SK-N-SH treated with all-trans-retinoic acid at 6 μM for 48 hours (cell line): ENCODE results near the gene CD4.

ENCODE experiments used
- BACH2 ChIP-seq: fragments of 250-450 bp; sonication (Bioruptor Pico); IDR thresholded peaks from 2 replicates; pipeline ENCODE4 v1.9.0; 2021; ENCODE audit warnings: mild to moderate bottlenecking, borderline replicate concordance
- ZFP3 ChIP-seq: fragments of 250-450 bp; sonication (Bioruptor Pico); IDR thresholded peaks from 2 replicates; pipeline ENCODE4 v1.5.0; 2020; ENCODE audit warnings: mild to moderate bottlenecking, moderate library complexity
- ZFP30 ChIP-seq: fragments of 450-650 bp; formaldehyde crosslinking; IDR thresholded peaks from 2 replicates; pipeline ENCODE4 v1.5.0; 2022; ENCODE audit warnings: mild to moderate bottlenecking, moderate library complexity
- ZNF70 ChIP-seq: fragments of 450-650 bp; formaldehyde crosslinking; IDR thresholded peaks from 2 replicates; pipeline ENCODE4 v1.5.0; 2020; ENCODE audit warnings: mild to moderate bottlenecking, moderate library complexity
- TF ChIP-seq, protein P1 (sequence below): fragments of 250-450 bp; sonication (Bioruptor Pico); IDR thresholded peaks from 2 replicates; pipeline ENCODE4 v1.5.1; 2020; ENCODE audit warnings: low read depth, mild to moderate bottlenecking, moderate library complexity
- TF ChIP-seq, protein P2 (sequence below): fragments of 250-450 bp; sonication (Bioruptor Pico); IDR thresholded peaks from 2 replicates; pipeline ENCODE4 v1.8.0; 2020; ENCODE audit warnings: mild to moderate bottlenecking, moderate library complexity, borderline replicate concordance
- TF ChIP-seq, protein P3 (sequence below): fragments of 250-450 bp; sonication (Bioruptor Pico); IDR thresholded peaks from 2 replicates; pipeline ENCODE4 v1.5.1; 2021; ENCODE audit warnings: mild to moderate bottlenecking, moderate library complexity

DNA sequence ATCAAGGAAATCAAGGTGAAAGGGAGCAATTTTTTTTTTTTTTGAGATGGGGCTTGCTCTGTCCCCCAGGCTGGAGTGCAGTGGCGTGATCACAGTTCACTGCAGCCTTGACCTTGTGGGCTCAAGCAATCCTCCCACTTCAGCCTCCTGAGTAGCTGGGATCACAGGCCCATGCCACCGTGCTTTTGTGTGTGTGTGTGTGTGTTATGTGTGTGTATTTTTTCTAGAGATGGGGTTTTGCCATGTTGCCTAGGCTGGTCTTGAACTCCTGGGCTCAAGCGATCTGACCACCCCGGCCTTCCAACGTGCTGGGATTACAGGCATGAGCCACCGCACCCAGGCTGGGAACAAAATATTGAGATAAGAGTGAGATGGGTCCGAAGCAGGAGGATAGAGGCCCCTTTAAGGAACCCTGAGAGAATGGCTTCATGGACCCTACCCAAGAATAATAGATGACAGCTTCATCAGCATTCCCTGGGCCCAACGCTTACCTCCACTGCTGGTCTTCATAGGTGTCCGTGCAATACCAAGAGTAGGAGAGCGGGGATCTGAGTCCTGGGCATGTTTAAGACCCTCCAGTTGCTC lies 60.7 kb downstream of the CD4 start:
- TF ChIP-seq, protein P1, sequence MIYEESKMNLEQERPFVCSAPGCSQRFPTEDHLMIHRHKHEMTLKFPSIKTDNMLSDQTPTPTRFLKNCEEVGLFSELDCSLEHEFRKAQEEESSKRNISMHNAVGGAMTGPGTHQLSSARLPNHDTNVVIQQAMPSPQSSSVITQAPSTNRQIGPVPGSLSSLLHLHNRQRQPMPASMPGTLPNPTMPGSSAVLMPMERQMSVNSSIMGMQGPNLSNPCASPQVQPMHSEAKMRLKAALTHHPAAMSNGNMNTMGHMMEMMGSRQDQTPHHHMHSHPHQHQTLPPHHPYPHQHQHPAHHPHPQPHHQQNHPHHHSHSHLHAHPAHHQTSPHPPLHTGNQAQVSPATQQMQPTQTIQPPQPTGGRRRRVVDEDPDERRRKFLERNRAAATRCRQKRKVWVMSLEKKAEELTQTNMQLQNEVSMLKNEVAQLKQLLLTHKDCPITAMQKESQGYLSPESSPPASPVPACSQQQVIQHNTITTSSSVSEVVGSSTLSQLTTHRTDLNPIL, result no peak
- TF ChIP-seq, protein P2, sequence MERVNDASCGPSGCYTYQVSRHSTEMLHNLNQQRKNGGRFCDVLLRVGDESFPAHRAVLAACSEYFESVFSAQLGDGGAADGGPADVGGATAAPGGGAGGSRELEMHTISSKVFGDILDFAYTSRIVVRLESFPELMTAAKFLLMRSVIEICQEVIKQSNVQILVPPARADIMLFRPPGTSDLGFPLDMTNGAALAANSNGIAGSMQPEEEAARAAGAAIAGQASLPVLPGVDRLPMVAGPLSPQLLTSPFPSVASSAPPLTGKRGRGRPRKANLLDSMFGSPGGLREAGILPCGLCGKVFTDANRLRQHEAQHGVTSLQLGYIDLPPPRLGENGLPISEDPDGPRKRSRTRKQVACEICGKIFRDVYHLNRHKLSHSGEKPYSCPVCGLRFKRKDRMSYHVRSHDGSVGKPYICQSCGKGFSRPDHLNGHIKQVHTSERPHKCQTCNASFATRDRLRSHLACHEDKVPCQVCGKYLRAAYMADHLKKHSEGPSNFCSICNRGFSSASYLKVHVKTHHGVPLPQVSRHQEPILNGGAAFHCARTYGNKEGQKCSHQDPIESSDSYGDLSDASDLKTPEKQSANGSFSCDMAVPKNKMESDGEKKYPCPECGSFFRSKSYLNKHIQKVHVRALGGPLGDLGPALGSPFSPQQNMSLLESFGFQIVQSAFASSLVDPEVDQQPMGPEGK (CRISPR knock-in tag), result no peak
- no peak for TF ChIP-seq ZFP3 (CRISPR knock-in tag)
- TF ChIP-seq, protein P3, sequence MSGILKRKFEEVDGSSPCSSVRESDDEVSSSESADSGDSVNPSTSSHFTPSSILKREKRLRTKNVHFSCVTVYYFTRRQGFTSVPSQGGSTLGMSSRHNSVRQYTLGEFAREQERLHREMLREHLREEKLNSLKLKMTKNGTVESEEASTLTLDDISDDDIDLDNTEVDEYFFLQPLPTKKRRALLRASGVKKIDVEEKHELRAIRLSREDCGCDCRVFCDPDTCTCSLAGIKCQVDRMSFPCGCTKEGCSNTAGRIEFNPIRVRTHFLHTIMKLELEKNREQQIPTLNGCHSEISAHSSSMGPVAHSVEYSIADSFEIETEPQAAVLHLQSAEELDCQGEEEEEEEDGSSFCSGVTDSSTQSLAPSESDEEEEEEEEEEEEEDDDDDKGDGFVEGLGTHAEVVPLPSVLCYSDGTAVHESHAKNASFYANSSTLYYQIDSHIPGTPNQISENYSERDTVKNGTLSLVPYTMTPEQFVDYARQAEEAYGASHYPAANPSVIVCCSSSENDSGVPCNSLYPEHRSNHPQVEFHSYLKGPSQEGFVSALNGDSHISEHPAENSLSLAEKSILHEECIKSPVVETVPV (CRISPR knock-in tag), result no peak
- no peak for TF ChIP-seq BACH2 (CRISPR knock-in tag)
- no peak for TF ChIP-seq ZNF70 (CRISPR knock-in tag)
- no peak for TF ChIP-seq ZFP30 (CRISPR knock-in tag)
